Prostate gland (tissue), 2 donors: ENCODE results near the gene PLPP1.

Experiments used
- POLR2A ChIP-seq: fragments of 450-650 bp; IDR thresholded peaks from one replicate; pipeline ENCODE4 v1.6.1; 2016; ENCODE audit warnings: antibody characterized with exemption, mild to moderate bottlenecking
- POLR2AphosphoS5 ChIP-seq: sonication (generic); formaldehyde crosslinking; IDR thresholded peaks from one replicate; pipeline ENCODE4 v1.6.1; 2017; ENCODE audit warnings: antibody characterized with exemption
- TF ChIP-seq, protein P1 (sequence below), 4 experiments: fragments of 200-600 bp in 2 of 4; fragments of 450-650 bp in 2 of 4; sonication (generic) in 2 of 4; IDR thresholded peaks; 1 replicate in 3 of 4; 2 replicates in 1 of 4; pipeline ENCODE4 v1.5.1; 2016 to 2019; ENCODE audit warnings: antibody characterized with exemption in 4 of 4, mild to moderate bottlenecking in 2 of 4, moderate library complexity in 2 of 4

DNA sequence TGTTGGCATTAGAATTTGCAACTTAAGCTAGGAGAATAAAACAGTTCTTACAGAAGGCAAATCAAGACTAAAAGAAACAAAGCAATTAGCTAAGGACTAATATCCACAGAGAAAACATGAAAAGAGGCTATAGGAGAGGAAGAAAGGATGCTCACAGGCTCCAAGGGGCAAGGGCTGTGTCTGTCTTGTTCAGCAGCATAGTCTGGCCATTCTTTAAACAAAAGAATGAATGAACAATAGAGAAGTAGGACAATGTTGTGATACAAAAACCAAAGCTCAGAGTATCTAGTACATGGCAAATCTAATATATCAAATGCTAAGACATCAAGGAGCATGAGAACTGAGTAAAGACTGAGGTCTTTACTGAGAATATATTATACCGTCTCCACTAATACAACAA is 39.5 kb downstream of the PLPP1 start:
- TF ChIP-seq POLR2AphosphoS5: no peak
- TF ChIP-seq, protein P1, sequence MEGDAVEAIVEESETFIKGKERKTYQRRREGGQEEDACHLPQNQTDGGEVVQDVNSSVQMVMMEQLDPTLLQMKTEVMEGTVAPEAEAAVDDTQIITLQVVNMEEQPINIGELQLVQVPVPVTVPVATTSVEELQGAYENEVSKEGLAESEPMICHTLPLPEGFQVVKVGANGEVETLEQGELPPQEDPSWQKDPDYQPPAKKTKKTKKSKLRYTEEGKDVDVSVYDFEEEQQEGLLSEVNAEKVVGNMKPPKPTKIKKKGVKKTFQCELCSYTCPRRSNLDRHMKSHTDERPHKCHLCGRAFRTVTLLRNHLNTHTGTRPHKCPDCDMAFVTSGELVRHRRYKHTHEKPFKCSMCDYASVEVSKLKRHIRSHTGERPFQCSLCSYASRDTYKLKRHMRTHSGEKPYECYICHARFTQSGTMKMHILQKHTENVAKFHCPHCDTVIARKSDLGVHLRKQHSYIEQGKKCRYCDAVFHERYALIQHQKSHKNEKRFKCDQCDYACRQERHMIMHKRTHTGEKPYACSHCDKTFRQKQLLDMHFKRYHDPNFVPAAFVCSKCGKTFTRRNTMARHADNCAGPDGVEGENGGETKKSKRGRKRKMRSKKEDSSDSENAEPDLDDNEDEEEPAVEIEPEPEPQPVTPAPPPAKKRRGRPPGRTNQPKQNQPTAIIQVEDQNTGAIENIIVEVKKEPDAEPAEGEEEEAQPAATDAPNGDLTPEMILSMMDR (IDR thresholded peaks at IDR 0.05): no peak
- no peak for TF ChIP-seq POLR2A
